B cell (primary cell): Measurements from ENCODE around the gene INTU. TPM values are rescaled to one million over a fixed set of nuclear protein-coding genes. Genes with fewer than 3 reads are reported as not detected.

Experiments used
- ATAC-seq: fragments of 200-7000 bp; cut with Tn5 transposase; one replicate; pipeline ENCODE4 v1.10.0; 2021; ENCODE audit warnings: low read depth, mild to moderate bottlenecking, moderate number of reproducible peaks, moderate library complexity
- CTCF ChIA-PET: fragments of 350-600 bp; sonication (Branson Sonifier 250); formaldehyde crosslinking; loops from one replicate; lab custom pipeline; 2021; ENCODE audit warnings: antibody characterized with exemption, inconsistent platforms; lab: Charles Lee
- POLR2A ChIA-PET: fragments of 350-600 bp; sonication (Branson Sonifier 250); formaldehyde crosslinking; loops from one replicate; lab custom pipeline; 2021; ENCODE audit warnings: antibody characterized with exemption; lab: Charles Lee
- DNase-seq: peaks from one replicate; pipeline ENCODE4 v3.0.0; 2013
- H2AFZ ChIP-seq: 2 replicates; pipeline ENCODE4 v1.6.1; 2012; ENCODE audit warnings: mild to moderate bottlenecking, low read depth, low read length; ENCODE audit not compliant: insufficient read depth, poor library complexity, severe bottlenecking
- H3K27ac ChIP-seq, 2 donors: 1 replicate in 1 of 2; 2 replicates in 1 of 2; pipeline ENCODE4 v1.5.1; 2012 to 2013; ENCODE audit warnings: low read length in 2 of 2, mild to moderate bottlenecking in 2 of 2, moderate library complexity in 1 of 2
- H3K27me3 ChIP-seq, 4 experiments: fragments of 200-600 bp in 1 of 4; sonication (generic) in 1 of 4; replicated peaks in 1 of 4; 1 replicate in 2 of 4; 2 replicates in 2 of 4; pipeline versions ENCODE4 v1.6.1 to v1.7.0; 2013 to 2016; ENCODE audit warnings: low read length in 3 of 4, mild to moderate bottlenecking in 2 of 4, mixed read lengths in 1 of 4, moderate library complexity in 1 of 4; ENCODE audit not compliant: insufficient read depth in 4 of 4, control insufficient read depth in 3 of 4; ENCODE audit errors: control extremely low read depth in 1 of 4
- H3K36me3 ChIP-seq, 2 experiments: replicated peaks in 1 of 2; 1 replicate in 1 of 2; 2 replicates in 1 of 2; pipeline versions ENCODE4 v1.6.1 to v1.7.1; 2013; ENCODE audit warnings: low read length in 1 of 2; ENCODE audit not compliant: insufficient read depth in 2 of 2, control insufficient read depth in 1 of 2; ENCODE audit errors: control extremely low read depth in 1 of 2, extremely low read depth in 1 of 2
- H3K4me1 ChIP-seq, 2 donors: fragments of 200-600 bp in 1 of 2; sonication (generic) in 1 of 2; 1 replicate in 1 of 2; 2 replicates in 1 of 2; pipeline versions ENCODE4 v1.5.1 to v1.6.1; 2013 to 2017; ENCODE audit warnings: low read length in 2 of 2; ENCODE audit not compliant: control insufficient read depth in 2 of 2, insufficient read depth in 2 of 2
- H3K4me2 ChIP-seq: replicated peaks from 2 replicates; pipeline ENCODE3; 2012; ENCODE audit warnings: mild to moderate bottlenecking, low read depth, low read length; ENCODE audit not compliant: poor library complexity, severe bottlenecking
- H3K4me3 ChIP-seq, 5 experiments: fragments of 200-600 bp in 1 of 5; sonication (generic) in 1 of 5; 1 replicate in 3 of 5; 2 replicates in 2 of 5; pipeline versions ENCODE4 v1.5.1 to v1.7.0; 2011 to 2016; ENCODE audit warnings: low read length in 4 of 5, mild to moderate bottlenecking in 4 of 5, low read depth in 2 of 5, control low read depth in 1 of 5, moderate library complexity in 1 of 5; ENCODE audit not compliant: insufficient read depth in 1 of 5; ENCODE audit errors: control extremely low read depth in 1 of 5, extremely low read depth in 1 of 5
- H3K79me2 ChIP-seq: fragments of 200-600 bp; sonication (generic); one replicate; pipeline ENCODE4 v1.6.0; 2016; ENCODE audit warnings: low read length; ENCODE audit not compliant: control insufficient read depth, insufficient read depth
- H3K9ac ChIP-seq: fragments of 200-600 bp; sonication (generic); 2 replicates; pipeline ENCODE4 v1.6.1; 2017; ENCODE audit warnings: mild to moderate bottlenecking, low read length, moderate library complexity
- H3K9me3 ChIP-seq, 3 donors: one replicate each; pipeline versions ENCODE4 v1.6.1 to v1.7.1; 2013; ENCODE audit warnings: low read length in 2 of 3; ENCODE audit not compliant: control insufficient read depth in 2 of 3, insufficient read depth in 1 of 3; ENCODE audit errors: control extremely low read depth in 1 of 3
- H4K20me1 ChIP-seq: 2 replicates; pipeline ENCODE4 v1.6.0; 2012; ENCODE audit warnings: mild to moderate bottlenecking, low read length; ENCODE audit not compliant: insufficient read depth, control insufficient read depth, poor library complexity, severe bottlenecking
- H3K27ac Mint-ChIP-seq: one replicate; pipeline ENCODE4 v1.8.0; 2021; ENCODE audit warnings: mixed read lengths
- H3K27me3 Mint-ChIP-seq: one replicate; pipeline ENCODE4 v1.8.0; 2021; ENCODE audit warnings: mixed read lengths
- H3K4me1 Mint-ChIP-seq: one replicate; pipeline ENCODE4 v1.8.0; 2021; ENCODE audit warnings: mixed read lengths
- H3K4me3 Mint-ChIP-seq: one replicate; pipeline ENCODE4 v1.8.0; 2021; ENCODE audit warnings: mixed read lengths
- H3K9me3 Mint-ChIP-seq: one replicate; pipeline ENCODE4 v1.8.0; 2022; ENCODE audit warnings: mixed read lengths; ENCODE audit not compliant: insufficient read depth
- CTCF ChIP-seq: fragments of 200-600 bp; IDR thresholded peaks from one replicate; pipeline ENCODE4 v1.8.0; 2022; ENCODE audit warnings: antibody characterized with exemption, mild to moderate bottlenecking
- EZH2 ChIP-seq: IDR thresholded peaks from 2 replicates; pipeline ENCODE4 v1.6.1; 2012; ENCODE audit warnings: borderline replicate concordance, low read depth, mild to moderate bottlenecking, moderate library complexity, low read length; ENCODE audit not compliant: insufficient read depth, poor library complexity, severe bottlenecking
- WGBS: methylation state at CpG from one replicate; pipeline ENCODE4 v1.1.5; 2013; ENCODE audit warnings: missing lambda C conversion rate; ENCODE audit not compliant: insufficient coverage; 5-methylcytosine and 5-hydroxymethylcytosine counted together
- intact Hi-C: fragments of 100-400 bp; cut with micrococcal nuclease; formaldehyde crosslinking; loops from one replicate; pipeline ENCODE4 v1.10.0; 2022
- polyA plus RNA-seq: library from polyadenylated mRNA; depleted of rRNA; stranded (reverse); fragments of >200 nt; gene quantifications from 2 replicates; pipeline ENCODE4 v1.2.3, GENCODE V29; 2012
- total RNA-seq, 2 donors: library from RNA; stranded (reverse); fragments of 120-200 nt in 1 of 2; gene quantifications; 1 replicate in 1 of 2; 2 replicates in 1 of 2; pipeline versions ENCODE4 v1.2.3 to v1.2.4, GENCODE V29; 2013 to 2022

INTU gene
- total and polyA plus RNA-seq, 2 donors (not counting 1 experiment from before 2014, with no cell fraction given), result not detected

GRCh38 chr4:127672111-127672510 lies 39.4 kb downstream of the INTU start:
- Histone ChIP-seq H3K4me2 (no peak overlapping the region), H3K9me3 (peaks cover 0 to 2% (median 0%) of the 10 kb centered on the region in 3 donors), H3K4me1 (no peaks in the 10 kb centered on the region), H3K79me2 (no peaks in the 10 kb centered on the region), H3K36me3 (no peaks in the 10 kb centered on the region), H3K4me3 (no peak overlapping the region), H3K27me3 (no peaks in the 10 kb centered on the region), H4K20me1 (no peaks in the 10 kb centered on the region), H3K27ac (no peak overlapping the region), H2AFZ (no peak overlapping the region), H3K9ac (no peak overlapping the region)
- Mint-ChIP-seq H3K4me3 (no peak overlapping the region), H3K4me1 (no peaks in the 10 kb centered on the region), H3K9me3 (peaks cover 3% of the 10 kb centered on the region), H3K27me3 (no peaks in the 10 kb centered on the region), H3K27ac (no peak overlapping the region)
- no peak for TF ChIP-seq EZH2
- TF ChIP-seq CTCF, result no peak
- WGBS, result no CpG with 5 or more reads among the region's 2 CpGs
- ChIA-PET CTCF (no interaction called here), POLR2A (no interaction called here)
- ATAC-seq (no peak), DNase-seq (no peak)
- intact Hi-C loops, result no loop called here

DNA sequence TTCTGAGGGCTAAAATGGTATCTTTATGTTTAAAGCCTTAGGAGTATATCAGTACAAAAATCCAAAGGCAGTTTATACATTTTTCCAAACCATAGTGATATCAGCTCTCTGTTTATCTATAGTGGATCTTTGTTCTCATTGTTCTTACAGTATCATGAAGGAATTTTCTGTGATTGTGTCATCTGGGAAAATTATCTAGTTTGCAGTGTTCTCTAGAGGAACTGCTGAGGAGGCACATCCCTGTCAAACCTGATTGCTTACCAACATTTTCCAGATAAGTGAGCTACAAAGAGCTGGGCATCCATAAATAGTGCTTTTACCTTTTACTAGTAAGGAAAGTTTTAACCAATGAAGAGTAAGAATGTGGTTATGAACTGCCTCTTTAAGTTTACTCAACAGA lies 52.5 kb downstream of the INTU start:
- no peaks in the 10 kb centered on the region for H3K4me1 ChIP-seq
- no peak overlapping the region for H3K27ac ChIP-seq
- no peaks in the 10 kb centered on the region for H3K9me3 Mint-ChIP-seq
- H3K79me2 ChIP-seq, result no peaks in the 10 kb centered on the region
- no peaks in the 10 kb centered on the region for H3K9me3 ChIP-seq
- no peak overlapping the region for H3K9ac ChIP-seq
- ATAC-seq (no peak), DNase-seq (no peak)
- H3K4me3 Mint-ChIP-seq, result no peak overlapping the region
- H3K27me3 Mint-ChIP-seq, result no peaks in the 10 kb centered on the region
- intact Hi-C loops, result no loop called here
- POLR2A ChIA-PET, result no interaction called here
- no peak overlapping the region for H3K4me2 ChIP-seq
- no peak overlapping the region for H2AFZ ChIP-seq
- H4K20me1 ChIP-seq, result no peaks in the 10 kb centered on the region
- no peak overlapping the region for H3K4me3 ChIP-seq
- no peaks in the 10 kb centered on the region for H3K27me3 ChIP-seq
- no peak for TF ChIP-seq EZH2
- no peak for TF ChIP-seq CTCF
- CTCF ChIA-PET, result interaction anchor here (0.6 kb wide), 1 partner anchor 79 kb away, joined by 3 read pairs; no protein-coding TSS in a partner anchor
- no peaks in the 10 kb centered on the region for H3K36me3 ChIP-seq
- no peak overlapping the region for H3K27ac Mint-ChIP-seq
- no peaks in the 10 kb centered on the region for H3K4me1 Mint-ChIP-seq
